HG03060 (cell line): ENCODE data around the gene ZDHHC1.

Experiments used
- ATAC-seq: cut with Tn5 transposase; IDR thresholded peaks from one replicate; pipeline ENCODE4 v1.9.1; 2021; ENCODE audit warnings: low read depth, moderate number of reproducible peaks; ENCODE audit not compliant: unreplicated experiment

The ZDHHC1 gene

DNA sequence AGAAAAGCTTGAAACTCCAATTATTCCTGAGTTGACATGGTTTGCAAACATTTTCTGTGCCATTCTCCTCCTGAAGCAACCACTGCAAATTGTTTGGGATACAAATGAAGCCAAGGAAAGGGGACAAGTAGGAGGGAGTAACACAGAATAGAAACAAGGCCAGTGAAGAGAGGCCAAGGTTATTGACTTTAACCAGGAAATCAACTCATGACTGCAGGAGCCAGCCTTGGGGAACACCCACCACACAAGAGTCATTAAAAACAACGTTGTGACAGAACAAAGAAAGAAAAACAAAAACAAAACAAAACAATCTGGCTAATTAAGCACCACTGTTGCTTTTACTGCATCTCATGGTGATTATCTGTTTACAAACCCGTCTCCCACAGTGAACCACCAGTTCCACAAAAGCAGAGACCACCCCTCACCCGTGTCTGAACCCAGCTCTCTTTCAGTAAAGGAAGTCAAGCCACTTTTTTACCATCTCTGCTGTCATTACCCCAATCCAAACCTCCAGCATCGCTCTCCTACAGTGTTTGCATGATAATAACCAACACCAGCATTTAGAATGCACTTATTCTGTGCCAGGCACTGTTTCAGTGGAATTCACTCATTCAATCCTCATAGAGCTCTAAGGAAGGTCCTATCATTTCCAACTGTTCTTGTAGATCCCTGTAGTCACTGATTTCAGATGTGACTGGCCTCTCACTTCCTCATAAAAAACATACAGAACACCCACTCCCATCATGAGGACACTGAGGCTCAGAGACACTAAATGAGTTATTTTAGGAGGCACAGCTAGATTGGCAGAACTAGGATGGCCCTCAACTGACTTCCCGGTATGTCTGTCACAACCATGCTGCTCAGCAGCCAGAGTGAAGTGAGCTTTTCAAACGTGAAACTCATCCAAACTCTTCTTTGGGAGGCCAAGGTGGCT lies 2.0 kb downstream of the ZDHHC1 start:
- no peak for ATAC-seq

- no peak for ATAC-seq
These were observed 4.0 kb downstream of the ZDHHC1 start for GRCh38 chr16:67412294-67412693.

DNA sequence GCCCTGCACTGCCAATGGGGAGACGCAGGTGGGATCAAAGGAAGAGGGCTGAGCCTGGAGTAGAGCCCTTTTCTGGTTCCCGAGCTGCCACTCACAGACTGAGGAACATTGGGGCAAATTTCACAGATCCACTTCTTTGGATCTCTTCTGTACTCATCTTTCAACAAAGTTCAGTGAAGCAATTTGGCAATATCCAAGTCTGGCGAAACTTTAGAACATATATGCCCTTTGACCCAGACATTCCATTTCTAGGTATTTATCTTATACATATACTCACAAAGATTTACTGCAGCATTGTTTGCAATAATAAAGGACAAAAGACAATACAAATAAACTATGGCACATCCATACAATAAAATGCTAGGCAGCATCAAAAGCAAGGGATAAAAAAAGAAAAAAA lies 4.9 kb downstream of the ZDHHC1 start:
- ATAC-seq, result no peak

DNA sequence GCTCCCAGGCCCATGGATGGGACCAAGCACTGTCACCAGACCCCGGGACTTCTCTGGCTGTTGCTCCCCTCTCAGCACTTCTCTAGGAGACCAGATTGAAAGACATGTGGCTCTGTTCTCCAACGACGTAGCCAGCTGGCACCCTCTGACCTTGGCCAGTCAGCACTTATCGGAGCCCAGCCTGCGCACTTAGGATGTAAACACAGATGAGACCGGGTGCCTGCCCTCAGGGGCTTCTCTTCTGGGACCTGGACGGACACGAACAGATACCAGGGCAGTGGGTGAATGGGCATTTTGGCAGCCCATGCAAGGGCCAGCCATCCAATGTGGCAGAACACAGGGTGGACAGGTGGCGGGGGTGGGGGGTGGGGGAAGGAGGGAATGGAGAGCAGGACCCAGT lies 6.6 kb downstream of the ZDHHC1 start:
- no peak for ATAC-seq

DNA sequence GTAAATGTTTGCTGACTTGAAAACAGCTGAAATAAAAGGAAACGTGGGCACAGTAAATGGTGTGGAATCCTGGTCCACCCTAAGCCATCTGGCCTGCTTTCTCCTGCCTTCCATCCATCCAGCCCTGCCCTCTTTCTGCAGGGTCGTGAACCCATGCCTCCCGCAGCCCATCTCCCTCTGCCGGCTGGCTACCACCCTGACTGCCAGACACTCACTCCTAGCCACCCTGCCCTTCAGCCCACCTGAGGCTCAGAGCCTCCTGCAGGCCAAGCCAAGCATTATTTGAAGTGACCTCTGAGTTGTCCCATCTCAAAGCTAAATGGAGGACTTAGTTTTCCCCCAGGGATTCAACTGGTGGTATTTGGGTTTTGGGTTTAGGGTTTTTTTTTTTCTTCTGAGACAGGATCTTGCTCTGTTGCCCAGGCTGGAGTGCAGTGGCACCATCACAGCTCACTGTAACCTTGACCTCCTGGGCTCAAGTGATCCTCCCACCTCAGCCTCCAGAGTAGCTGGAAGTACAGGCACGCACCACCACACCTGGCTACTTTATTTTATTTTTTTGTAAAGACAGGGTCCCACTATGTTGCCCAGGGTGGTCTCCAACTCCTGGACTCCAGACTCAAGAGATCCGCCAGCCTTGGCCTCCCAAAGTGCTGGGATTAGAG lies 8.4 kb downstream of the ZDHHC1 start:
- ATAC-seq, result no peak

GRCh38 chr16:67407176-67407787 lies 9.0 kb downstream of the ZDHHC1 start:
- ATAC-seq, result no peak

- ATAC-seq, result no peak
These were observed 9.9 kb downstream of the ZDHHC1 start for GRCh38 chr16:67406111-67406971.

GRCh38 chr16:67405336-67405735 lies 10.9 kb downstream of the ZDHHC1 start:
- ATAC-seq, result no peak

DNA sequence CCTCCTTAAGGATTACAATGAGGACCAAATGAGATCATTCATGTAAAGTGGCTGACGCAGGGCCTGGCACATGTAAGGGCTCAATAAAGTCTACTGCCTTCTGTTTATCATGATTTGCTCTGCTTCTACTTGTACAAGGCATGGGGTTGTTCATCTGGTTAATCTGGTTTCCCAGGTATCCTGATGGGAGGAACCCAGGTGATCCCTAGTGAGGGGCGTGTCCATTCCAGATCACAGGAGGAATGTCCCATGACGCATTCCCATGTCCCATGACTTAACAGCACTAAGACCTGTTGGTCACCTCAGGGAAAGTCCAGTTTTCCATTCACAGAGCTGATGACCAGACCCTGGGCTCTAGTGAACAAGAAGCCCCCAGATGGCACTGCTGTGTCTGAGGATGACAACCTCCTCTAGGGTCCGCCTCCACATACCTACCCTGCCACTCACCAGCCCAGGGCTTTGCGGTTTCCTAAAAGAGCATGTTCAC lies 11.5 kb downstream of the ZDHHC1 start:
- no peak for ATAC-seq

DNA sequence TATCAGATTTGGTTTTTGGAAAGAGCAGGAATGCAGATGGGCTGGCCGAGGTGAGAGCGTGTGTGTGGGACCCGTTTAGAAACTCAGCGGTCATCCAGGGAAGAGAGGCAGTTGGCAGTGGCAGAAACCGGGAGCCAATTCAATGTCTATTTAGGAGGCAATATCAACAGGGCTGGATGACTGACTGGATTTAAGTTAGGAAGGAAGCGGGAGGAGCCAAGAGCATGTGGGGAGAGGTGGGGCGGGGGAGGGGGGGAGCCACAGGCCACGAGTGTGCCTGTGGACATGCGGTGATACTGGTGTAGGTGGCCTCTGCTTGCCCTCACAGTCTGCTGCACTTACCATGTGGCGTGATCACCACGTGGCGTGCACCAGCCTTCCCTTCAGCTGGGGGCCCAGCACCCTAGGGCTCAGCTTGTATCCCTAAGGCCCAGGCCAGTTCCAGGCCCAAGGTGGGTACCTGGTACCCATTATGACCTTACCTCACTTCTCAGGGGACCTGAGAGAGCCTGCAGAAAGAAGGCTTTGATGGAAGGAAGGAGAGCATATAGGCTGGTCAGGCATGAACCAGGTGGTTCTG lies 12.2 kb downstream of the ZDHHC1 start:
- ATAC-seq, result no peak

- ATAC-seq, result no peak
These were observed 15.4 kb downstream of the ZDHHC1 start for GRCh38 chr16:67400901-67401300.

- ATAC-seq, result no peak
These were observed 16.2 kb downstream of the ZDHHC1 start for GRCh38 chr16:67399749-67400704.

DNA sequence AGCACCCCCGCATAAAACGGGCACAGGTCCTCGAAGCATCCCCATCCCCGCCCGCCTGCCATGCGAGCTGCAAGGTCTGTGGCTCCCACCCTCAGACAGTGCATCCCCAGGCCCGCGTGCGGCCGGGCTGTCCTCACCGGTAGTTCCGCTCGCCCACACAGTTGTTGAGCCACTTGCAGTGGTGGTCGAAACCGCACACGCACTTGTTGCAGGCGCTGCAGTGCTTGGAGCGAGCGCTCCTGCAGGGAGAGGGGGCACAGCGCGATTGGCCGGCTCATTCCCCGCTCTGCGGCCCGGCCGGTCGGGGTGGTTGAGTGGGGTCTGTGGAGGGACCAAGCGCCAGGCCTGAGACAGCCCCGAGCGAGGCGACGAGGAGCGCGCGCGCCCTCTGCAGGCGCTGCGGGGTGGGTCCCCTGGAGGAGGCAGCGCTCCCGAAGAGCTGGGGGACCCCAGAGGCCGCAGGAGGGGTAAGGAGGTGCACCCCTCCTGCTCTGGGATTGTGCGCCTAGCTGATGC lies 17.0 kb downstream of the ZDHHC1 start:
- no peak for ATAC-seq

DNA sequence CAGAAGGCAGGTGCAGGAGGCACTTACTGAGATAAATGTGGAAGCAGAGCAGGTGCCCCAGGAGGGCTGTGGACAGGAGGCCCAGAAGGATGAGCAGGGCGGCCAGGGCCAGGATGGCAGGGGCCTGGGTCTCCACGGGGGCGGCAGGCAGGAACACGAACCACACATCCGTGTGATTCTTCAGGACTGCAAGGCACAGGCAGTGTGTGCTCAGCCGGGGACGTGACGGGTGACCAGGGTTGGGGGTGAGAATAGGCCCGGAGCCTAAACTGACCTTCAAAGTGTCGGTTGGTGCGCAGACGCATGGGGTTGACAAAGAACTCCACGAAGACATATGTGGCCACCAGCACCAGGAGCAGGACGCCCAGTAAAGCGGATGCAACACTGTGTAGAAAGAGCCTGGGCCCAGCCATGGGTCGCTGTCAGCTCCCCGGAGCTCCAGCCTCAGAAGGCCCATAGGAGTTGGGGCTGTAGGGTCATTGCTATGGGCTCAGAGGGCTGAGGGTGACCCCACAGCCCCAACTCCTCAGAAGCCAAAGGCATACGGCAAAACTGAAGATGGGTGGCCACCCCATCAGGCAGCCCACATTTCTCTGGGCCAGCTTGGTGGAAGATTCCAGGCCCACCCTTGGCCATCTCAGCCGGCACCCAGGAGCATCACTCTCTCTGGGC lies 17.6 kb downstream of the ZDHHC1 start:
- ATAC-seq, result no peak

- ATAC-seq, result no peak
These were observed 18.3 kb downstream of the ZDHHC1 start for GRCh38 chr16:67397812-67398545.

- no peak for ATAC-seq
These were observed 19.1 kb downstream of the ZDHHC1 start for GRCh38 chr16:67397036-67397801.
